Measurements from ENCODE around the gene MFSD2A. TPM values are rescaled to one million over a fixed set of nuclear protein-coding genes. Genes with fewer than 3 reads are reported as not detected.

MFSD2A gene
- total and polyA plus RNA-seq, 10 of the 15 experiments (the other 5 are each of a cell fraction or from before 2014, with no cell fraction given): 0.84 to 30.1 (median 15.2) TPM

GRCh38 chr1:39969048-39969447 lies 14.1 kb downstream of the MFSD2A start (continued):
- no peak for TF ChIP-seq ZBTB33 (IDR thresholded peaks at IDR 0.05)
- TF ChIP-seq POU2F2 (IDR thresholded peaks at IDR 0.05; ENCODE audit: borderline replicate concordance, low read depth, low read length): no peak
- no peak for TF ChIP-seq USF1 (IDR thresholded peaks at IDR 0.05; ENCODE audit: borderline replicate concordance, extremely low read length, insufficient read depth, low read depth, low read length)
- TF ChIP-seq SKIL (IDR thresholded peaks at IDR 0.05; ENCODE audit: low read depth, poor library complexity, severe bottlenecking): no peak
- no peak for TF ChIP-seq CREB1 (IDR thresholded peaks at IDR 0.05; ENCODE audit: low read depth)

All from GM12878 (cell line).